Measurements from ENCODE around the gene ATP6V1C2. TPM values are rescaled to one million over a fixed set of nuclear protein-coding genes. Genes with fewer than 3 reads are reported as not detected.
"Not testable (repeated sequence)": the region's sequence is repeated elsewhere in the genome, so short reads cannot be mapped to it uniquely, and the experiment has no call there.

The ATP6V1C2 gene
- total RNA-seq, 1 donor from 2014 or later: 0.62 TPM

DNA sequence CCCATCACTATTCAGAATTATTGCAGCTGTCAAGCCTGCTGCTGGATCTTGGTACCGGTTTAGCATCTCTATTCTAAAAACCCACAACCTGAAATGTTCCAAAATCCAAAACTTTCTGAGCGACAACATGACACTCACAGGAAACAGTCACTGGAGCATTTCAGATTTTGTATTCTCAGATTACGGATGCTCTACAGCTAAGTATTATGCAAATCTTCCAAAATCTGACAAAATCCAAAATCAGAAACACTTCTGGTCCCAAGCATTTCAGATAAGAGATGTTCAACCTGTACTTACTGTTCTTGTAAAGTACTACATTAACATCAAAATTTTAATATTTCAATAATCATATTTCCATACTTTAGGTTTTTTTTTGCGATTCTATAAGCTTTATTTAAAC, 78.7 kb downstream of the ATP6V1C2 start:
- DNase-seq (ENCODE audit: low spot score) (no peak), ATAC-seq (no peak)
- intact Hi-C loops (cut with DNase I): no loop called here

DNA sequence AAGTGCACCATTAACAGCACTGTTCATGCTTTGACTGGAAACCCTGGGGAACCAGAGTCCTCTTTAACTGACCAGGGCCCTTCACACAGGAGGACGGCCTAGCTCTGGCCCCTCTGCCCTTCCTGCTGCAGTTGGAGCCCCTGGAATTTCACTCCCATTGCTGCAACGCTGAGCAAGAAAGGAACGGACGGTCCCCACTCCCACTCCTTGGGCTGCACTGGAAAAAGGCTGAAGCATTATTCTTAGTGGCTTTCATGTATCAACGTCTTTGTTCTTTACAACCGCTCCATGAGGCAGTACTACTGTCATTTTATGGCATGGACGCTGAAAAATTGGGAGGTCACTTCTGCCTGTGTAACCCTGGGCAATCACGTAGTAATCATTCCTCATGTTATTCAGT, 81.2 kb downstream of the ATP6V1C2 start:
- DNase-seq (ENCODE audit: low spot score): no peak
- no peak for ATAC-seq
- intact Hi-C loops (cut with DNase I): no loop called here

DNA sequence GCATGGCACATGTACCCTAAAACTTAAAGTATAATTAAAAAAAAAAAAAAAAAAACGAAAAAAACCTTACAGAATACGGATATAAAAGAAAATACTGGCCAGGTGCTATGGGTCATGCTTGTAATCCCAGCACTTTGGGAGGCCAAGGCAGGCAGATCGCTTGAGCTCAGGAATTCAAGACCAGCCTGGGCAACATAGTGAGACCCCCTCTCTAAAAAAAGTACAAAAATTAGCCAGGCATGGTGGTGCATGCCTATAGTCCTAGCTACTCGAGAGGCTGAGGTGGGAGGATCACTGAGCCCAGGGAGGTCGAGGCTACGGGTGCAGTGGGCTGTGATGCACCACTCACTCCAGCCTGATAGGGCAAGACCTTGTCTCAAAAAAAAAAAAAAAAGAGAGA, 84.6 kb downstream of the ATP6V1C2 start:
- intact Hi-C loops (cut with DNase I); ATAC-seq; DNase-seq (ENCODE audit: low spot score): not testable (repeated sequence)

DNA sequence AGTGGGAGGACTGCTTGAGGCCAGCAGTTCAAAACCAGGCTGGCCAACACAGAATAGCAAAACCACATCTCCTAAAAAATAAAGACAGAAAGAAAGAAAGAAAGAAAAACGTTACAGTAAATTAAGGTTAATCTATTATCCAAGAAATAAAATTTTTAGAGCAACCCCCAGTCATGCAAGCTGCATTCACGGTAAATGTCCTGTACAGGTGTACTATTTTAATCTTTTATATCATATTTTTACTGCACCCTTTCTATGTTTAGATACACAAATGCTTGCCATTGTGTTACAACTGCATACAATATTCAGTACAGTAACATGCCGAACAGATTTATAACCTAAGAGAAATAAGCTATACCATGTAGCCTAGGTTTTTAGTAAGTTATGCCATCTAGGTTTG, 85.1 kb downstream of the ATP6V1C2 start:
- intact Hi-C loops (cut with DNase I): no loop called here
- ATAC-seq: no peak
- DNase-seq (ENCODE audit: low spot score): no peak

DNA sequence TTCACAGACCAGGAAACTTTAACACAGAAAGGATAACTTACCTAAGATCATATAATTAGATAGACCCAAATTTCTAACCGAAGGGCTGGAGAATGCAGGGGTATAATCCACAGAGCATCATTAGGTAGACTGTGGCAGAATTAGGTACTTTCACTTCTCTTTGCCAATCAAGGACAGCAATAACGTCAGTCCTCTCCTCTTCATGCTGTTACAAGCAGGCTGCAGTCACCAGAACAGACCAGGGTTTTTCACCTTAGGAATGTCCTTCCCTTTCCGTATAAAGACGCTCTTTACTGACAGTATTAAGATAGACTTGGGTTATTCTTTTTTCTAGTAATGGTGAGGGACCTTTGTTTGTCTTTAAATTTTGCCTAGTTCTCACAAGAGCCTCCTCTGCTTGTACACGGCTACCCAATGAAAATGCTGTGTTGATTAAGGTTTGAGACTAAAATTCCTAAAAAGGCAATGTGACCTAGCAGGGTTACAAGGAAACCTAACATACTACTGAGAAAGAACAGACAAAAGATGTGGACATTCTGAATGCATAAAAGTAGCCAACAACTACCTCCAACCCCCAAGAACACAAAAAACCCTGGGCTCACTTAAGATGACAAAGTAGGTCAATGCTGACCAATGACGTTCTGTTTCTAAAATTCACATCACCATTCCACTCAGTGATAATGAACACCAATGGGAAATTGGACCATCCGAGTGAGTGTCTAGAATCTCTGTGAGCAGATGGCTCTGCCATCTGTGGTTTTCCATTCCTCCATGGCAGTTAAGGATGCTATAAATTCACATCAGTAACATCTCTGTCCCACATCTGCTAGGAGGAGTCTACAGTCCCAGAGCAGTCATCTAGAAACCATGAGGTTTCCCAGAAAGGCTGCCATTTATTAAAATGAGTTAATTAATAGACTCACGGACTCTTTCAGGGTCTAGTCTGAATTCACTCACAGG, 89.1 kb downstream of the ATP6V1C2 start:
- no peak for ATAC-seq
- no peak for DNase-seq (ENCODE audit: low spot score)
- intact Hi-C loops (cut with DNase I): no loop called here

DNA sequence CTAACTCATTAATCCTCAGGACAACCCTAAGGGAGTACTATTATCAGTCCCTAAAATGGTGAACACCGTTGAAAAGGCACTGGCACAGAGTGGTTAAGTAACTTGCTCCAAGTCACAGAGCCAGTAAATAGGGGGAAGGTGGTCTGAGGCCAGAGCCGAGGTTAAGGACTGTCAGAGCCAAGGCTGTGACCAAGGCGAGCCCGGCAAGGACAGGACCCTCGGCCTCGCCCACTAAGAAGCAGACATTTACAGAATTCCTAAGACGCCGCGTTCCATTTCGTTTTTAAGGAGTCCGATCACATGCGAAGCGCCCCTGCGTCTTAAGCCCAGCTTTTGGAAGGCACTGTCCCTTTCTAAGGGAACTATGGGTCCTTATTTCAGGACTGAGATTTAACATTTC, 90.1 kb downstream of the ATP6V1C2 start:
- no peak for DNase-seq (ENCODE audit: low spot score)
- intact Hi-C loops (cut with DNase I): no loop called here
- ATAC-seq: no peak

DNA sequence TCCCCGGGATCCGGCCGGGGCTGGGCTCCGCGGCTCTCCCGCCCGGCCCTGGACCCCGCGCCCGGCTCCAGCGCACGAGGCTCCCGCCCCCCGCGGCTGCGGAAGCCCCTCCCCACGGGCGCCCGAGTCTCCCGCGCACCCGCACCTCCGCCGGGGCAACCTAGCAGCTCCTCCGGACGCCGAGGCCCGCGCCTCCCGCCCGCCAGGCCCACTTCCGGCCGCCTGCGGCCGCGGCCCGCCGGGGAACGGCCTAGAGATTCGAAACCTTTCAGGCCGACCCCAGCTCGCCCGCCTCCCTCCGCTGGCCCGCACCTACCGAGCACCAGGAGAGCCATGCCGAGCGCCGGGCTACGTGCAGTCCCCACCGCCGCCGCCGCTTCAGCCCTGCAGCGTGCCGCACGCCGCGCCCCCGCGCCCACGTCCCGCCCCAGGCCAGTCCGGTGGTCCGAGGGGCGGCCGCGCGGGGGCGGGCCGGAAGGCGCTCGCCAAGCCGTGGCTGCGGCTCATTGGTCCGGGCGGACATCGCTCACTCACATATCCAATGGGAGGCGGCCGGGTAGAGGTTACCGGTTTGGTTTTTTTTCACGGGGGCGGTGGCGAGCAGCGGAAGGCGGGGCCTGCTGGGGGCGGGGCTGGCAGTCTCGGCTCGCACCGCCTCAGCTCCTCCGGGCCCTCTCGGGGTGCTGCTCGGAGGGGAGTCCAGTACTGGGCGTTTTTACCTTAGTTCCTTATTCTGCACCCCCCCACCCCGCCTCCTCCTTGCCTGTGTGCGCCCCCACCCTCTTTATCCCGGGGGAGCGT, 91.1 kb downstream of the ATP6V1C2 start, which contains the start of gene PDIA6:
PDIA6 (minus strand) TSS at position 424 of the 801 bp plus-strand sequence; CDS start at position 335, 89 bp downstream.
- intact Hi-C loops (cut with DNase I): no loop called here
- ATAC-seq (peak; percentile 98), DNase-seq (ENCODE audit: low spot score) (peak; percentile 99)

DNA sequence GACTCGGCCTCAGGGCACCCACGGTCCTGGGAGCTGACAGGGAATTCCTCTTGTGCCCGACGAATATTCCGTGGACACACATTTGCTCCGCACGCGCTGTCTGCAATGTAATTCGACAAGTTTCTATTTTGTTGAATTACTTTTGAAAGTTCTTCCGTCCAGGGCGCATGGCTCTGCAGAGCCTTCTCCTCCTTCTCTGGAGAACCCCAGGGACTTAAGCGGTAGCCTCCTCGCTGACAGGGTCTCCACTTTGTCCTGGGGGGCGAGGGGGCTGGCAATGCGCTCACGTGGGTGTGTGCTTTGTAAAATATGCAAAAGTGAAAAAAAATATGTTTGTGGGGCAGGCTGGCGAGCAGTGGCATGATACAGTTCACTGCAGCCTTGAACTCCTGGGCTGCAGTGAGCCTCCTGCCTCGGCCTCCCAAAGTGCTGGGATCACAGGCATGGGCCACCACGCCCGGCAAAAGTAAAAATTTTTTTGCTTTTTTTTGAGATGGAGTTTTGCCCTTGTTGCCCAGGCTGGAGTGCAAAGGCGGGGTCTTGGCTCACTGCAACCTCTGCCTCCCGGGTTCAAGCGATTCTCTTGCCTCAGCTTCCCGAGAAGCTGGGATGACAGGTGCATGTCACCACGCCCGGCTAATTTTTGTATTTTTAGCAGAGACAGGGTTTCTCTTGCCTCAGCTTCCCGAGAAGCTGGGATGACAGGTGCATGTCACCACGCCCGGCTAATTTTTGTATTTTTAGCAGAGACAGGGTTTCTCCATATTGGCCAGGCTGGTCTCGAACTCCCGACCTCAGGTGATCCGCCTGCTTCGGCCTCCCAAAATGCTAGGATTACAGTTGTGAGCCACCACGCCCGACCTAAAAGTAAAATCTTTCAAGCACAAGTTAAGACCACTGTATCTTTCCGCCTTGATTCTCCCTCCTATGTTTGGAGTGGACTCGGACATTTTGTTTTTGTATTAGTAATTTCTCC, 92.0 kb downstream of the ATP6V1C2 start:
- ATAC-seq; DNase-seq (ENCODE audit: low spot score); intact Hi-C loops (cut with DNase I): not testable (repeated sequence)

DNA sequence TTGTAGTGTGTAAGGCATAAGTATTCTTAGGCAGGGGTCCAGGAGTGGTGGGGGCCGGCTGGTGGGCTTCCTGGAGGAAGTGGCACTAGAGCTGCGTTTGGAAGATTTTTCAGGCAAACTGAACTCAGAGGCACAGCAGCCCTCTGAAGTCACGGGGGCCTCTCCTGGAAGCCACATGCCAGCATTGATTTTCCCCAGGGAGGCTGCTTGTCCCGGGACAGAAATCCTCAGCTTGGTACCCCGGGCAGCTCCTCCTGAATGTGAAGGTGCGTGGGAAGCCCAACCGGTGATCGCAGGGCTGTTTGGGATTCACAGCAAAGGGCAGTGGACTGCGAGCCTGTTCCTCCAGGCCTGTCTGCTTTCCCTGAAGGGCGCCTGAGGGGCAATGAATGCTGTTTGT, 92.7 kb downstream of the ATP6V1C2 start:
- no peak for DNase-seq (ENCODE audit: low spot score)
- ATAC-seq: no peak
- intact Hi-C loops (cut with DNase I): no loop called here

DNA sequence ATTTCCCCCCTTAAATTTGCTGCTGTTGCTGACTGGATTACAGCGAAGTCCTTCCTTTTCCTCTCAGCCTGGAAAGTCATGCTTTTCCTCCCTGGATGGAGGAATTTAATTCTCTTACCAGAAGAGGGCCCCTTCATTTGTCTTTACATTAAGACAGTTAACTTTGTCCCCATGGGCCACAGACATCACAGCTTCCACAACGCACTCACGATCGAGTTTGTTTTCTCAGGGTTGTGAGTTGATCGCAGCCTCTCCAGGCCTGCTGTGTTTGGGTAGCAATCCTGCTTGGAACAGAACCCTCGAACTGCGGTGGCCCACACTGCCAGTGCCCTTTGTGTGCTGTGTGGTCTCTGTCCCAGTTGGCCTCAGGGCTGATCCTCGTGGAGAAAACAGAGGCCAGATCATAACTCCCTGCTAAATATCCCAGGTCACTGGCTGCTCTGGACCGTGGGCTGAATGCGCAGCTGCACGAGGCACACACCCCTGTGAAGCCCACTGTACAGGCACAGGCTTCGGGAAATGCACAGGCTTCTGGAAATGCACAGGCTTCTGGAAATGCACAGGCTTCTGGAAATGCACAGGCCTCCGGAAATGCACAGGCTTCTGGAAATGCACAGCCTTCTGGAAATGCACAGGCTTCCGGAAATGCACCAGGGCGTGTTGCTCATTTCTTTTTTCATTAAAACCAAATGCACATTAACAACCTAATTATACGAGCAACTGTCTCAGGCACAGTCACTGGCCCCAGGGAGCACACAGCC, 93.3 kb downstream of the ATP6V1C2 start:
- no peak for DNase-seq (ENCODE audit: low spot score)
- ATAC-seq: no peak
- intact Hi-C loops (cut with DNase I): no loop called here

DNA sequence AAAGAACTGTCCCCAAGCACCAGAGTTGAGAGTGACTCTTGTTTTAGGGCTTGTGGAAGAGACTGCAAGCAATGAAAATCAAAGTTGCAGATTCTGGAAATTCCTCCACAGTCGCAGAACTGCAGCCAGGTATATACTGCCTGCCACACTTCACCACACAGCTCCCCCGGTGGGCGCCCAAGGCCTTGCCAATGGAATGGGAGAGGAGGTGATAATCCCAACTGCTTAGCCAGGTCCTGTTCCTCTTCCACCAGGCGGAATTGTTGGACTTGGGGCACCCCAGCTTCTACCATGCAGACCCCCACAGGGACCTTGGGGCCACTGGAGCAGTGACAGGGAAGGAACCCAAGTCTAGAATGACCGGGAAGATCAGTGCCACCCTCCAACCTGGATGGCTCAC, 96.0 kb downstream of the ATP6V1C2 start:
- DNase-seq (ENCODE audit: low spot score) (no peak), ATAC-seq (no peak)
- intact Hi-C loops (cut with DNase I): no loop called here

DNA sequence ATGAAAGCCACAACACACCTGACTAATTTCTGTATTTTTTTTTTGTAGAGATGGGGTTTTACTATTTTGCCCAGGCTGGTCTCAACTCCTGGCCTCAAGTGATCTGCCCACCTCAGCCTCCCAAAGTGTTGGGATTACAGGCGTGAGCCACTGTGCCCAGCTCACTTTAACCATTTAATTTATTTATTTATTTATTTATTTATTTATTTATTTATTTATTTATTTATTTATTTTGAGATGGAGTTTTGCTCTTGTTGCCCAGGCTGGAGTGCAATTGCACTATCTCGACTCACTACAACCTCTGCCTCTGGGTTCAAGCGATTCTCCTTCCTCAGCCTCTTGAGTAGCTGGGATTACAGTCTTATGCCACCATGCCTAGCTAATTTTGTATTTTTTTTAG, 96.9 kb downstream of the ATP6V1C2 start:
- intact Hi-C loops (cut with DNase I); DNase-seq (ENCODE audit: low spot score); ATAC-seq: not testable (repeated sequence)

DNA sequence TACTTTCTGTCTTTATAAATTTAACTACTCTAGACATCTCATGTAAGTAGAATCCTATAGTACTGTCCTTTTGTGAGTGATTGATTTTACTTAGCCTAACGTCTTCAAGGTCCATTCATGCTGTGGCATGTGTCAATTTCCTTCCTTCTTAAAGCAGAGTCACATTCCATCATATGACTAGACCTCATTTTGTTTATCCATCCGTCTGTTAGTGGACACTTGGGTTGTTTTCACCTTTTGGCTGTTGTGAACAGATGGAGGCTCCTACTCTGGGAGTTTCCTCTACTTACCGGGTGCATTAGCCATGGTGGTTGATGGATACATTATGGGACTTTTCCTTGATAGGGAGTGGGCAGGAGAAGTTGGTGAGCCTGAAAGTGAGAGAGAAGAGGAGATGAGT, 97.6 kb downstream of the ATP6V1C2 start:
- ATAC-seq (no peak), DNase-seq (ENCODE audit: low spot score) (no peak)
- intact Hi-C loops (cut with DNase I): no loop called here

DNA sequence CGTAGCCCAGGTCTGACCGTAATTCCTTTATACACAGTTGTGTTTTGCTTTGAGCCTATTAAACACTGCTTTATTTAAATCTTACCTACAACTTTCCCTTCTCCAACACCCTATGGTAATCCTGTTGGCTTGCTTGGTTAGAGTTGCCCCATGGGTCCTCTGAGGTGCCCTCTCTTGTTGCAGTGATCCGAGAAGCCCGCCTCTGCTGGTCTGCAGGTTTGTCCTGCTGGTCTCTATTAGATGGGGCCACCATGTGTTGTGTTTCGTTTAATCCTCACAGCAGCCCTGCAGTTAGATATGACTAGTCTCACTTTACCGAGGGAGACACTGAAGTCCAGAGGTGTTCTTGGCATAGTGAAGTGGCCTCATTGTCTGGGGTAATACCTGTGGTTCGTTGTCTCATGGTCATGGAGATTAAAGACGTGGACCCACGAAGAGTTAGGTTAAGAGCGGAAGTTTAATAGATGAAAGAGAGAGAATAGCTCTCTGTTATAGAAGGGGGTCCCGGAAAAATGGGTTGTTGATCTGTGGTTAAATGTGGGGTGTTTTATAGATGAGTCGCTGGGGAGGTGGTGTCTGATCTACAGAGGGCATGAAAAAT, 98.4 kb downstream of the ATP6V1C2 start:
- intact Hi-C loops (cut with DNase I): no loop called here
- ATAC-seq (no peak), DNase-seq (ENCODE audit: low spot score) (no peak)

DNA sequence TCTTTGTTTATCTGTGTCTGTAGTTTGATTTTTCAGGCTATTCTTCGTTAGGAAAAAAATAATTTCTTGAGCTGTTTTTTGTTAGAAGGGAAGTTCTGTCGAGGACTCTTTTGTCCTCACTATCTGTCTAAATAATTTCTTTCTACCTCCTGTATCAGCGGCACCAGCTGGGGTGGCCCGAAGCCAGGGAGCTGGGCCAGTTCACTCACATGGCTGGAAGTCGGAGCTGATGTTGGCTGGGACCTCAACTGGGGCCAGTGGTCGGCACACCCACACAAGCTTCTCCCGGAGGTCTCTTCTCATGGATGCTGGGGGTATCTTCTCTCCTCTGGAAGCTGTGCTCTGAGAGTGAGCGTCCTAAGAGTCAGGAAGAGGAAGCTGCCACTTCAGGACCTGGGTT, 99.1 kb downstream of the ATP6V1C2 start:
- DNase-seq (ENCODE audit: low spot score) (no peak), ATAC-seq (no peak)
- intact Hi-C loops (cut with DNase I): no loop called here

DNA sequence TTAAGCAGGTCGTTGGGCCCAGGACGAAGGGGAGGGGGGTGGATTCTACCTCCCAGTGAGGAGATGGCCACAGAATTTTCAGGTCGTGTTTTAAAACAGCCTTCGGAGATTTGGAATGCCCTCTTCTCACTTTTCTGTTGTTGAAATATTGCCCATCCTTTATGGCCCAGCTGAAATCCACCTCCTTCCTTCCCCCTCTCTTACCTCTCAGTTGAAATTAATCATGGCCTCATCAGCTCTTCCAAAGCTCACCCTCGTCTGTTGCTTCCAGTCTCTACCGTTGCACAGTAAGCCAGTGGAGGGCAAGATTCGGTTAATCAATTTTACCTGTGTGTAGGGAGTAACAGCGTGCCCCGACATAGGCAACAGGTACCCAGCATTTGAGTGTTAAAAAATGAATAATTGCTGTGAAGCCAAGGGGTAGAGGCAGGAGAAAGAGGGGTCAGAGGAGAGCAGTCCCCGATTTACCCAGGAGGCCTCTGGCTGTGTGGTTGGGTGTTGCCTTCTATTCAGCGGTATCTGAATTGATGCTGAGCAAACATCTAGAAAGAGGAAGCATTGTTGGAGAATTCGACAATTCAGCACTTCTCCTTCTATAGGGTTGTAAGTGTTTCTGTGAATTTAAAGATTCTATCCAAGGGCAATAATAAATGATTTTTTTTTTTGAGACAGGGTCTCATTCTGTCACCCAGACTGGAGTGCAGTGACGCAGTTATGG, 99.7 kb downstream of the ATP6V1C2 start:
- ATAC-seq (peak; percentile 58), DNase-seq (ENCODE audit: low spot score) (no peak)
- intact Hi-C loops (cut with DNase I): no loop called here

DNA sequence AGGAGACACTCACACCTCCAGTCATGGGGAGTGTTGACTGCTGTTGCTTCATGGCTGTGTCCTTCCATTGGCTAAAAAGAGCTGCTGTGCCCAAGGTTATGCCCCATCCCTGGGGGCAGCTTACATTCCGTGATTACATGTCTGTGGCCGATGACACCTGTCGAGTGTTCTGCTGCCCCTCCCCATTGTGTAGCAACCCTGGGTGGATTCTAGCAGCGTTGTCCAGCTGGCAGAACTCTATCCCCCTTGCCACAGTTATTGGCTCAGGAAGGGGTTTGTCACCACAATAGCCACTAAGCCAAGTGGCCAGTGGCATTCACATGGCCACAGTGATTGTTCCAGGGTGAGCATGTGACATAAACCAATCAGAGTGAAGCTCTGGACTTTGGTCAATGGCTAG, 102.8 kb downstream of the ATP6V1C2 start:
- DNase-seq (ENCODE audit: low spot score) (no peak), ATAC-seq (no peak)
- intact Hi-C loops (cut with DNase I): no loop called here
